IPS-NIHi11 (cell line): ENCODE results near the gene ZBTB21.
A peak's percentile ranks its signal among the peaks of the same experiment; 100 is the strongest.
"Not testable (repeated sequence)": the region's sequence is repeated elsewhere in the genome, so short reads cannot be mapped to it uniquely, and the experiment has no call there.

Experiments
- DNase-seq: peaks from one replicate; pipeline ENCODE4 v3.0.0; 2012; ENCODE audit warnings: mixed read lengths, low spot score

The ZBTB21 gene

DNA sequence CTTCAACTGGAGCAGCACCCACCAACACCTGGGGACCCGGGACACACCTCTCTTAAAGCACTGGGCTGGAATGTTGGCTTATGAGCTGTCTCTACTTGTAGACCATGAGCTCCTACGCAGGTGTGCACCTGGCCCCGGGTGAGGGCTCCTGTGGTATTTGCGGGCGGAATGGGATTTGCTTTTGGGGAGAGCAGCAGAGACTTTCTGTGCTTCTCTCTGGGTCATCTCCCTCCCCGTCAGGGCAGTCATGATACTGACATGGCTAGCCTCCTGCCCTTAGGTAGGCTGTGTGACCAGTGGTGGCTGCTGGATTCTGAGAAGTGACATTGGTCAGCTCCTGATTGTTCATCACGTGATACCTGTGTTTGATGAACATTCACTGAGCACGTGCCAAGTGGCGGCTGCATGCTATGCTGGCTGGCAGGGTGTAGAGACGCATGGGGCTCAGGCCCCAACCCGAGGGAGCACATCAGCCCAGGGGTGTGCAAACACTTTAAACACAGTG lies 9.0 kb upstream of the ZBTB21 start:
- no peak for DNase-seq

- no peak for DNase-seq
Measured at GRCh38 chr21:42017022-42017421, 6.9 kb upstream of the ZBTB21 start.

- no peak for DNase-seq
Measured at GRCh38 chr21:42016364-42016985, 6.3 kb upstream of the ZBTB21 start.

DNA sequence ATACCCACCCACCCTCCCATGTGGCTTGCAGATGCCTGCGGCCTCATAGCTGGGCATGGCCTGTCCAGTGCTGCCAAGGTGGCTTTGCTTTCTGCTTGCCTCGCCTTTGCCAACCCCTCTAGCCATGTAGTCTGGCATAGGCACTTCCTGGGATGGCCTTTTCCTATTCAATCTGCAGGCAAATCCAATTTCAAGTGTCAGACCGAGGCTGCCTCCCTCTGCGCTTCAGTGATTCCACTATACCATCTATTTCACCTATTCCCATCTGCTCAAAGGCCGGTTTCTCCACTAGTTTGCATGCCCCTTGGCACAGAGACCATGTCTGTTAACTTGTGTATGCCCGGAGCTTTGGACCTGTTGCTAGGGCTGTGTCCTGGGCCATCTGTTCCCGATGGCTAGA lies 3.8 kb upstream of the ZBTB21 start:
- DNase-seq, result no peak

DNA sequence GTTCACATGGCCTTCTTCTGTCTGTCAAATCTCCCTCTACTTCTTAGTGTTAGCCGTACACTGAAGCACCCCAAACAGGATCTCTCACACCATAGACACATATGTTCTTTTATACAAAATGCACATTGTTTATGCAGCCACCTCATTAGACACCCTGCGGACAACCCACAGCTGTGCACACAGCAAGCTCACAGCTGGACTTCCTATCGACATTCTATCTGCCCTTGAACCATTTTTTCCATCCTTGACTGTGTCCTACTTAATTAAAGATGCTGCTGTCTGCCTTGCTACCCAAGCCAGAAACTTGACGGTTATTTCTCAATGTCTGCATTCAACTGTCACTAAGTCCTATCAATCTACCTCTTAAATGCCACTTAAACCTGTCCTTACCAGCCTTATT lies 3.2 kb upstream of the ZBTB21 start:
- DNase-seq, result no peak

- no peak for DNase-seq
Measured at GRCh38 chr21:42012763-42013329, 2.7 kb upstream of the ZBTB21 start.

DNA sequence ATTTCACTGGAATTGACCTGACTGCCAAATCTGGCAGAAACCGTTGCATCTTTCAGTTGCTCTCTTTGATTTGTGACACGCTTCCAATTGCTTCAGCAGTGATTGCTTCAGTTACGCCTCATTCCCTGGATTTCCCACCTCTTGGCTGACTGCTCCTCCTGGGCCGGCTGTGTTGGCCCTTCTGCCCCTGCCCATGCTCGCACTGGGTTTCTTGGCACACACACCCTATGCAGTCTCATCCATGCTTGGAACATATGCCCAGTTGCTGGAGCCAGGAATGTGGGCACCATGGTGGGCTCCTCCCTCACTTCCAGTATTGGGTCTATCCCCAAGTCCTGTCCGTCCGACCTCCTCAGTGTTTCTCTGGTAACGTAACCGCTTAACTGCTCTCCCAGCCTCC lies 2.2 kb upstream of the ZBTB21 start:
- no peak for DNase-seq

- DNase-seq, result peak; percentile 67
Measured at GRCh38 chr21:42010507-42011495, 641 bp upstream of the ZBTB21 start.

DNA sequence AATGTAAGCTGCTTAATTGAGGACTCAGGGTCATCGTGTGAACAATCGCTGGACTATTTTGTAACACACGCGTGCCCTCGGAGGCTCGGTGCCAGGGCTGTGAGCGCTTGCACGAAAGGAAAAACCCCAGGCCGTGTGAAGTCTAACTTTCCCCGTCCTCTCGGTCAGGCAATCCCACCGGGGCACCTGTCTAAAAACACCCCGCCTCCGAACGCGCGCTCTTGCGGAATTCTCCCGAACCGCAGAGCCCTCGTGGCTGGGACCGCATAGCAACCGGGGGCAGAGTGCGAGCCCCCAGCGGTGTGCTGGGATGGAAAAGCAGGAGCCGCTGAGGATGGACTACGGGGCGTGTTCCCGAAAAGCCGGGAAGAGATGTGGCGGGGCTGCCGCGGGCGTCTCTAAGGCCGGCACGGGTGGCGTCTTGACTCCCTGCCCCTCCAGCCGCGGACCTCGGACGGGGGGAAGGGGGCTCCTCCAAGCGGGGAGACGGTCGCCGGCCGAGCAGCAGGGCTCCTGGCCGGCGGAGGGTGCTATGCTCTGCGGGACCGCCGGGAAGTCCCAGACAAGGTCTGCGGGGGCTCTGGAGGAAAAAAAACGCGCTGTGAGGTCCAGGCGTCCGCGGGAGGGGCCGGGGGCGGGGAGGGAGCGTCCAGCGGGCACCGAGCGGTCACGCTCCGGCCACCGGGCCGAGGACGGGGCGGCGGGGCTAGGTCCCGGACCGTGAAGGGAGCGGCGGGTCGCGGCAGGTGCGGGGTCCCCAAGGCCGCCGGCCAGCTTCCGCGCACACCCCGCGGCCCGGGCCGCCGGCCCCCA lies 936 bp downstream of the ZBTB21 start:
- peak; percentile 41 for DNase-seq

DNA sequence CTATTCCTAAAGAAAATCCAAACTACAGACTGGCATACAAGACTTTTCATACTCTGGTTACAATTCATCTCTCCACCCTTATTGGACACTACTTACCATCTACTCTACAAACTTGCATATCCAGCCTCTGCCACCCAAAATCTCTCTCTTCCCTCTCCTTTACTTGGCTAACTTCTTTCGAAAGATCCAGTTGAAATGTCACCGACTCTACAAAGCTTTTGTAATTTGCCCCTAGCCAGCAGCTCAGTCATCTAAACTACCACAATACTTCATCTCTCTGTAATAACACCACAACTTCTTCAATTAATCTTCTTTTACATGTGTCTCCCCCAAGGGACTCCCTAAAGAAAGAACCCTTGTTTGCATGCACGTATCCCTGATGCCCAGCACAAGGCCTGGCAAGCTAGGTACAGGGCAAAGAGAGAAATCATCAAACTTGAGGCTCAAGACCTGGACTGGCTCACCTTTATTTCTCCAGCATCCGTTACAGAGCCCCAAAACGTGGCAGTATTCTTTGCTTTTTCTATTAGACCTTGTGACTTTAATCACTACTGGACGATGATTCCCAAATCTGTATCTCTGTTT lies 2.7 kb downstream of the ZBTB21 start:
- no peak for DNase-seq

DNA sequence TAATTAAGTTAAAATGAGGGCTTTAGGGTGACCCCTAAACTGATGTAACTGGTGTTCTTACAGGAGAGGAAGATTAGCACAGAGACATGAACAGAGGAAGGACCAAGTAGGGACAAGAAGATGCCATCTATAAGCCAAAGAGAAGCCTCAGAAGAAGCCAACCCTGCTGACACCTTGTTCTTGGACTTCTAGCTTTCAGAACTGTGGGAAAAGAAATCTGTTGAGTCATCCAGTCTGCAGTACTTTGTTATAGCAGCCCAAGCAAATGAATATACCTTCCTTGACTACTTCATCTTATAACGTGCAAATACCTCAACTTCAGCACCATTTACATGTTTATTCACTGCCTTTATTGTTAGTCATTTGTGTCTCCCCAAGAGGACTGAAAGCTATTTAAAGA lies 3.4 kb downstream of the ZBTB21 start:
- DNase-seq, result no peak

- DNase-seq, result no peak
Measured at GRCh38 chr21:42004406-42005199, 5.6 kb downstream of the ZBTB21 start.

- no peak for DNase-seq
Measured at GRCh38 chr21:42003051-42003461, 7.1 kb downstream of the ZBTB21 start.

- no peak for DNase-seq
Measured at GRCh38 chr21:42002421-42002958, 7.7 kb downstream of the ZBTB21 start.

DNA sequence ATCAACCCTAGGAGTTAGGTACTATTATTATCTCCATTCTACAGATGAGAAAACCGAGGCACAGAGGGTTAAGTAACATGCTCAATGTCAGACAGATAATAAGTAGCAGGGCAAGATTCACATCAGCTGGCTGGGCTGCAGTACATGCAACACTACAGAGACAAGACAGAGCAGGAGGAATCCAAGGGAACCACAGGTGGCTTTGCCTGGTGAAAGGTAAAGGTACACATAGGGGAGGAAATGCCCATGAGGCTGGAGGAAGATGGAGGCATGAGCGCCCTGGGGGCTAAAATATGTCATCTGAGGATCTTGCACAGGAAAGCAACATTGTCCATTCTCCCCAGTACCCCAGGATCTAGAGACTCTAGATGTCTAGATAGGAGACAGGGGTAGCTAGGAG lies 8.4 kb downstream of the ZBTB21 start:
- DNase-seq, result no peak

DNA sequence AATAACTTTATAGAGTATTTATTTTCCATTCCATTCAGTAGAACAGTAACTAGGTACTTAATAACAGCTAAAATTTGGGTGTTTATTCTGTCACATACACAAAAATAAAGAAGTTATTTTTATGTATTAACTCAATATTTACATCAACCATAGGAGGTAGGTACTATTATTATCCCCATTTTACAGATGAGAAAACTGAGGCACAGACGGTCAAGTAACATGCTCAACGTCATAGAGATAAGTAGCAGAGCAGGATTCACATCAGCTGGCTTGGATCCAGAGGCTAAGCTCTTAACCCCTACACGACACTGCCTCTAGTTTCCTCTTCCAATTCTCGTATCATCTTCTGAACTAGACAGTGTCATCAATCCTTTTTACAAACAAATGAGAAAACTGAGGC lies 9.3 kb downstream of the ZBTB21 start:
- no peak for DNase-seq

DNA sequence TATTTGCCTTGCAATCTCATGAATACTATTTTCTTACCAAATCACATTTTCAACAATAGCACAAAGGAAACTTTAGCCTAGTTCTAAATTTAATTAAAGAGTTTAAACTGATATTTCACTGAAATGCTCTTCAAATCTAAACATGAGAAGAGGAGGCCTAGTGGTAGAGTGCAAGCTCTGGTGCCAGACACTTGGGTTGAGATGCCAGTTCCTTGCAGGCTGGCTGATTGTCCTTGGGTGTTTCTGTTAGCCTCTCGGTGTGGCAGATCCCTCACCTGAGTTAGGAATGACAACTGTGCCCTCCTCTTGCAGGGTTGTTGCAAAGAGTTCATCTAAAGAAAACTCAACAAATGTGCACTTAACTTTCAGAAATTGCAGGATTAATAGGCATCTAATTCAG lies 12.5 kb downstream of the ZBTB21 start:
- DNase-seq, result no peak

DNA sequence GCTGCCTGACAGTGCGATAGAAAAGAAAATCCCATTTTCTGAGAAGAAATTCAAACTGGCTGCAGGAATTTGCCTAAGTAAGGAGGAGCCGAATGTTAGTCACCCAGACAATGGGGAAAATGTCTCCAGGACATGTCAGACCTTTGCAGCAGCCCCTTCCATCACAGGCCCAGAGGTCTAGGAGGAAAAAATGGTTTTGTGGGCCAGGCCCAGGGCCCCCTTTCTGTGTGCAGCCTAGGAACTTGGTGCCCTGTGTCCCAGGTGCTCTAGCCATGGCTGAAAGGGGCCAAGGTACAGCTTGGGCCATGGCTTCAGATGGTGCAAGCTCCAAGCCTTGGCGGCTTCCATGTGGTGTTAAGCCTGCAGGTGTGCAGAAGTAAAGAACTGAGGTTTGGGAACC lies 14.6 kb downstream of the ZBTB21 start:
- no peak for DNase-seq

DNA sequence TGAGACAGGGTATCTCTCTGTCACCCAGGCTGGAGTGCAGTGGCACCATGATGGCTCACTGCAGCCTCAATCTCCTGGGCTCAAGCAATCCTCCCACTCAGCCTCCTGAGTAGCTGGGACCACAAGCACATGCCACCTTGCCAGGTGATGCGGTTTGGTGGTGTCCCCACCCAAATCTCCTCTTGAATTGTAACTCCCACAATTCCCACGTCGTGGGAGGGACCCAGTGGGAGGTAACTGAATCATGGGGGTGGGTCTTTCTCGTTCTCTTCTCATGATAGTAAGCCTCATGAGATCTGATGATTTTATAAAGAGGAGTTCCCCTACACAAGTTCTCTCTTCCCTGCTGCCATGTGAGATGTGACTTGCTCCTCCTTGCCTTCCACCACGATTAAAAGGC lies 15.5 kb downstream of the ZBTB21 start:
- DNase-seq, result not testable (repeated sequence)

- no peak for DNase-seq
Measured at GRCh38 chr21:41993744-41994143, 16.4 kb downstream of the ZBTB21 start.

- no peak for DNase-seq
Measured at GRCh38 chr21:41992576-41992975, 17.6 kb downstream of the ZBTB21 start.
